Posterior vena cava (tissue), 2 donors: ENCODE results near the gene ATP6V0B. TPM values are rescaled to one million over a fixed set of nuclear protein-coding genes. Genes with fewer than 3 reads are reported as not detected.

Source experiments
- DNase-seq: peaks from one replicate; pipeline ENCODE4 v3.0.0-alpha.2; 2020; ENCODE audit warnings: low spot score
- intact Hi-C, 2 donors: fragments of 100-400 bp; cut with DNase I; formaldehyde crosslinking; loops; one replicate each; pipeline versions ENCODE4 v1.14.1 to v1.14.2; 2022 to 2023
- total RNA-seq, 2 donors: library from RNA; stranded (reverse); fragmentation: NEBNext Ultra II Directional; extraction: Animal tissue kit (Norgen Biotek cat#: 25700); gene quantifications; one replicate each; pipeline ENCODE4 v1.2.1, GENCODE V29; 2021
- donor health status: DM: yes; HTN: yes; CAD: no.
- donor health status: DM: yes; HTN: yes; CAD: no.

ATP6V0B gene
- total RNA-seq, 2 donors from 2014 or later = 69.4 to 77.4 TPM

DNA sequence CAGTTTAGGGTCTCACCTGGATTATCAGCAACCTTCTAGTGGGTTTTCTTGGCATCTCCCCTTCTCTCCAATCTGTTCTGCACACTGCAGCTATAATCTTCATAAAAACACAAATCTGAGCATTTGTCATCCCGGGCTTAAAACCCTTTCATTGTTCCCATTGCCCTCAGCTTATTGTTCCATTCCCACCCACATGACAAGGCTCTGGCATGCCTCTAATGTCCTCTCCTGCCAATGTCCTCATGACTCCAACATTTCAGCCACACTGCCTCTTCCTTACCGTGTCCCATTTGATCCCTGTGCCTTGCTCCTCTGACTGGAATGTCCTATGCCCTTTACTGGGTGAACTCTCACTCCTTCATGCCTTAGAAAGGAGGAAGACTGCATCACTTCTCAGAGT is 12.4 kb upstream of the ATP6V0B start:
- DNase-seq = no peak
- intact Hi-C loops = no loop called here

GRCh38 chr1:43963006-43963405 is 11.8 kb upstream of the ATP6V0B start:
- no peak for DNase-seq
- intact Hi-C loops = no loop called here

DNA sequence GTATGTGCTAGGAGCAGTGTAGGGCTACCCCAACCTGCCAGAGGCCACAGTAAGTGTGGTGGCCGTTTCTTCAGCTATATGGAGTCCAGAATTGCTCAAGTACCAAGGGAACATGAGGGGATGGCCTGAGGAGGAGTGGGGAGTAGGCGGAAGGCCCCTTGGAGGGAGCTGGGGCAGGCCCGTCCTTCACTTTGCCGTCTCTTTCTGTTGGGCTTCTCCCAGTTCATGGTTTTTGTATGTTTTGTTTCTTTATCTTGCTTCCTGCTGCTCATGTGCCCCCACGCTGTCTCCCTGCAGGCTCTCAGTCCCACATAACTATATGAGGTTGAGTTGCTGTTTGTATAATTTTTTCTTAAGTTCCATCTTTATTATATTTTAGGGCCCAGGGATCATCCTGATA is 10.9 kb upstream of the ATP6V0B start:
- DNase-seq = no peak
- intact Hi-C loops = no loop called here

DNA sequence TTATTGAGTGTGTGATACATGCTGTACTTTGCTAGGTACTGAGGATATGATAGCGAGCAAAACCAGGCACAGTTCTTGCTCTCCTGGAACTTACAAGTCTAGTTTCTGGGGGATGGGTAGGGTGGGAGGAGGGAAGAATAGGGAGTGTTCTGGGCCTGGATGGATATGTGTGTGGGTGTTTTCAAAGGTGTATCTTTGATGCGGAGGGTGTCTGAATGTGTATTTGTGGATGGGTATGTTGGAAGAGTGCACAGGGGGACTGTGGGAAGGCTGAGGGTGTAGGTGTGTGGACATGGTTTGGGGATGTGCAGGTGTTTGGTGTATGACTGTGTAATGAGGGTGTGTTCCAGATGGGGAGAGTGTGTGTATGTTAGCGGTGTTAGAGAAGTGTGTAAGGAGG is 9.4 kb upstream of the ATP6V0B start:
- no peak for DNase-seq
- intact Hi-C loops = no loop called here

GRCh38 chr1:43968348-43968948 is 6.3 kb upstream of the ATP6V0B start:
- intact Hi-C loops = no loop called here
- no peak for DNase-seq

- intact Hi-C loops = no loop called here
- DNase-seq = no peak
Measured at GRCh38 chr1:43969416-43969745, 5.4 kb upstream of the ATP6V0B start.

DNA sequence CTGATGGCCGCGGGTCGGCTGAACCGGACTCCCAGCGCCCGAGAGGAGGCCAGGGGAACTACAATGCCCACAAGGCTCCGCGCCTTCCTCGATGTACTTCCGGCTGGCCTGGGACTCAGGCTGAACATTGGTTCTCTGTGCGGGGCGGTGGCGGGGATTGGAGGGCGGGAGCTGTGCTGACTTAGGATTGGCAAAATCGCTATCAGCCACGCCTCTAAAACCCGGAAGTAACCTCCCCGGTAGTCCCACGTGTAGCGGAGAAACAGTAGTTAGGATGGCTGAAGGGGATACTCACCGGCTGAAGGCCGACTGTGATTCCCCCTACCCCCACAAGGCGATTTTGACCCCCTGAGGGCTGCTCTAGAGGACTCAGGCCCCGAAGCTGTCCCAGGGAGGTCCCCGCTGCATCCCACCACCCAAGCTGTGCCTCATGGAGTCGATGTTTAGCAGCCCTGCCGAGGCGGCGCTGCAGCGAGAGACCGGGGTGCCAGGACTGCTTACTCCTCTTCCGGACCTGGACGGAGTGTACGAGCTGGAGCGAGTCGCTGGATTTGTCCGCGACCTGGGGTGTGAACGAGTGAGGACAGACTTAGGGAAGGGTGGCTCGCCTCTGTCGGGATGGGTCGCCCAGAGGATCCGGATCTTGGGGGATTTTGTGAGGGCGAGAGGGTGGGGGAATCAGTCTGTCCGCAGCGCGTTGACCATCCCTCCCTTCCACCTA is 4.9 kb upstream of the ATP6V0B start, which contains the start of gene DPH2:
DPH2 (plus strand) TSS at position 265 of the 721 bp plus-strand sequence; CDS start at position 431, 166 bp downstream.
- peak; percentile 99 for DNase-seq
- intact Hi-C loops = no loop called here

GRCh38 chr1:43970502-43970901 is 4.3 kb upstream of the ATP6V0B start:
- intact Hi-C loops = no loop called here
- no peak for DNase-seq

- DNase-seq = peak; percentile 61
- intact Hi-C loops = no loop called here
Measured at GRCh38 chr1:43970911-43971310, 3.8 kb upstream of the ATP6V0B start.

- DNase-seq = peak; percentile 76
- intact Hi-C loops = no loop called here
Measured at GRCh38 chr1:43971336-43971980, 3.3 kb upstream of the ATP6V0B start.

- intact Hi-C loops = no loop called here
- DNase-seq = no peak
Measured at GRCh38 chr1:43973981-43974442, 748 bp upstream of the ATP6V0B start.

GRCh38 chr1:43975249-43975961 is 645 bp downstream of the ATP6V0B start:
- DNase-seq = peak; percentile 93
- intact Hi-C loops = no loop called here

DNA sequence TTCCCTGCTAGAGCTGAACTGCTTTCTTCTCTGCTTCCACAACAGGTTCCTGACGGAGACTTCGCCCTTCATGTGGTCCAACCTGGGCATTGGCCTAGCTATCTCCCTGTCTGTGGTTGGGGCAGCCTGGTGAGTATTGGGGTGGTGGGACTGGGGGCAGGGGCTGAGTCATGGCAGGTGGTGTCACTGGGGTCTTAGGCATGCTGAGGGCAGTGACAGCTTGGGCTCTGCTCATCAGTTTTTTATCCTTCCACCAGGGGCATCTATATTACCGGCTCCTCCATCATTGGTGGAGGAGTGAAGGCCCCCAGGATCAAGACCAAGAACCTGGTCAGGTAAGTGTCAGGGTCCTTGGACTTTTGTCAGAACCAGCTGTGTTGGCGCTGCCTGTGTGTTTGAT is 1.3 kb downstream of the ATP6V0B start:
- no peak for DNase-seq
- intact Hi-C loops = no loop called here

DNA sequence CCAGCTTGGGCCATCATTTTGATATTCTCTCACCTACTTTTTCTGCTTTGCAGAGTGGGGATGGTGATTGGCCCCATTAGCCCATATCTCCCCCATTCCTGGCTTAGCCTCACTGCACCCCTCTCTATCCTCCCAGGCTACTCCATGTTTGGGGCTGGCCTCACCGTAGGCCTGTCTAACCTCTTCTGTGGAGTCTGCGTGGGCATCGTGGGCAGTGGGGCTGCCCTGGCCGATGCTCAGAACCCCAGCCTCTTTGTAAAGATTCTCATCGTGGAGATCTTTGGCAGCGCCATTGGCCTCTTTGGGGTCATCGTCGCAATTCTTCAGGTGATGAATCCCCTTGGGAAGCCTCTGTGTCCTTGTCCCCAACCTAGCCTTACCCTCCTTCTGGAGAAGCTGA is 2.1 kb downstream of the ATP6V0B start:
- no peak for DNase-seq
- intact Hi-C loops = no loop called here

DNA sequence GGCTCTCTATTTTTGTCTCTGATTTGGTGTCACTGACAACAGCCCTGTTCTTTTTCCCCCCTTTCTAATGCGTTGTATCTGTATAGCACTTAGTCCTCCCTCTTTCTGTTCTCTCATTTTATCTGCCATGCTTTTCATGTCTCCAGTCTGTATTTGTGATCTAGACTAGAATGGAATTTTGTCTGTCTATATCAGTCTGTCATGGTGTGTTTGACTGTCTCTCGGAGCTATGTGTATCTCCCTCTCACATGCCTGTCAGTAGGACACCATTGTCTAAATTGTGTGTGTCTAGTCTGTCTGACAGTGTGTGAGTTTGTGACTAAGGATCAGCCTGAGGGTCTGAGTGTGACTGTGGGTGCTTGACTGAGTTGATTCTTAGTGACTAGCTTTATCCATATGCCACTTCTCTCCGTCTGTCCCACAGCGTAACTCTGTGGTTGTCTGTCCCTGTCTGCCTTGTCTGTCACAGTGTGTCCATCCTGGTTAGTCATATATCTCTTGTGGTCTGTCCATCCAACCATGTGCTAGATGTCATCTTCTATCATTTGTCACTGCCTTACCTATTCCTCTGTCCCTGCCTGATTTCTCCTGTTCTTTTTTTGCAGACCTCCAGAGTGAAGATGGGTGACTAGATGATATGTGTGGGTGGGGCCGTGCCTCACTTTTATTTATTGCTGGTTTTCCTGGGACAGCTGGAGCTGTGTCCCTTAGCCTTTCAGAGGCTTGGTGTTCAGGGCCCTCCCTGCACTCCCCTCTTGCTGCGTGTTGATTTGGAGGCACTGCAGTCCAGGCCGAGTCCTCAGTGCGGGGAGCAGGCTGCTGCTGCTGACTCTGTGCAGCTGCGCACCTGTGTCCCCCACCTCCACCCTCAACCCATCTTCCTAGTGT is 2.9 kb downstream of the ATP6V0B start:
- DNase-seq = peak; percentile 68
- intact Hi-C loops = no loop called here

DNA sequence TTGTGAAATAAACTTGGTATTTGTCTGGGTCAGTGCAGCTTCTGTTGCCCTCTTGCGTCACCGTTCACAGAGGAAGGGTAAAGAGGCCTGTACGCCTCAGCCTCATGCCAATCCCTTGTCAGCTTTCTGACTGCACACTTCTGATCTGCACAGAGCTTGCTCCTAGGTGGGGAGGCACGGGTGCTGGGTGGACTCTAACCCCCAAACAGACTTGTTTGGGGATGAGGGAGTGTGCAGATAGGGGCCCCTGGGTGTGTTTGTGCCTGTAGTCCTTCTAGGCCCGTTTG is 3.4 kb downstream of the ATP6V0B start:
- intact Hi-C loops = no loop called here
- no peak for DNase-seq

DNA sequence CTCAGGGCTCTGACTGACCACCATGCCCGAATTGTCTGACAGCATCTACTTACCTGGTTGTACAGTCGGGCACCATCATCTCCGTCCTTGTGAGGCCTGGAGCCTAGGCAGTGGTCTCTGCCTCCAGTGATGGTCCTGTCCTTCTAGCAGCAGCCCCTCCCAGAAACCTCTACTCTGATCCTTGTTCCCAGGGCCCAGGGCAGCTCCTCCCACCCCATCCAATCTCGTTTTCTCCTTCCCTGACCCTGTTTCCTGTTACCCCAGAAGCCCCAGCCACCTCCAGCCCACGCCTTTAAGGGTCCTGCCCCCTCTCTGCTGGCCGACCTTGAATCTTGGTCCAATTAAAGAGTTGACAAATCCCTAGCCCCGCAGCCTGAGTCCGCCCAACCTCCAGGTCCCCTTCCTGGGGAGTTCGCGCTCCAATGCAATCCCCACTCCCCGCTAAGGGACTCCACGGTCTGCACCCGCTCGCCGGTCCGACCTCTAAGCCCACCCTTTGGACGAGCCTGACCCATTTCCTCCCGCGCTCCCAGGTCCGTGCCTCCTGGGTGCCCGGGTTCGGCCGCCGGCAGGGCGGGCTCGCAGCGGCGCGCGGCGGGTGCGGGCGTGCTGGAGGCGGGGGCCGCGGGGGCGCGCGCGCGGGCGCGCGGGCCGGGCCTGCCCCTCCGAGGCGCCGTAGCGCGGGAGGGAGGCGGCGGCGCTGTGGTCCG is 3.9 kb downstream of the ATP6V0B start, which contains the start of gene B4GALT2:
B4GALT2 (plus strand) TSS at position 660 of the 710 bp plus-strand sequence. CDS start 1,951 bp downstream, outside the sequence.
- intact Hi-C loops = no loop called here
- DNase-seq = peak; percentile 80

DNA sequence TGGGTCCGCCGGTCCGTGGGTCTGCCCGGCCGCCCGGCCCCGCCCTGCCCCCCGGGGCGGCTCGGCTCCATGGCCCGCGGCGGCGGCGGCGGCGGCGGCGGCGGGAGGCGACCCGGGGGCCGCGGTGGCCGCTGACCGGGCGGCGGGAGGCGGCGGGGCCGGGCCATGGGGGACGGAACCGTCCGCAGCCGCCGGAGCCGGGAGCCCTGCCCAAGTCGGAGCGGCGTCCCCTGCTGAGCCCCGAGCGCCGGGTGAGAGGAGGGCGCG is 4.4 kb downstream of the ATP6V0B start:
- intact Hi-C loops = no loop called here

More for the DNA sequence above, 4.4 kb downstream of the ATP6V0B start:
- no peak for DNase-seq
